Measurements from ENCODE around the gene STARD9.
"Not testable (repeated sequence)": the region's sequence is repeated elsewhere in the genome, so short reads cannot be mapped to it uniquely, and the experiment has no call there.

STARD9 gene

GRCh38 chr15:42744195-42744594 is 168.8 kb downstream of the STARD9 start:
- H3K27ac ChIP-seq (ENCODE audit: low read depth in 2 of 2, low read length in 2 of 2) = no peak overlapping the region
- H3K9ac ChIP-seq (ENCODE audit: low read depth in 1 of 2, low read length in 2 of 2) = no peak overlapping the region
- no peaks in the 10 kb centered on the region for H3K4me1 ChIP-seq (ENCODE audit: control insufficient read depth in 2 of 2, insufficient read depth in 2 of 2, low read length in 2 of 2)

GRCh38 chr15:42749266-42749665 is 173.9 kb downstream of the STARD9 start:
- Histone ChIP-seq H3K27me3 (ENCODE audit: control insufficient read depth in 2 of 2, insufficient read depth in 2 of 2, low read length in 2 of 2) (no peaks in the 10 kb centered on the region), H3K4me1 (ENCODE audit: control insufficient read depth in 2 of 2, insufficient read depth in 2 of 2, low read length in 2 of 2) (no peaks in the 10 kb centered on the region), H3K27ac (ENCODE audit: low read depth in 2 of 2, low read length in 2 of 2) (no peak overlapping the region), H3K4me3 (ENCODE audit: low read length in 2 of 2) (no peak overlapping the region), H3K9ac (ENCODE audit: low read depth in 1 of 2, low read length in 2 of 2) (no peak overlapping the region), H3K36me3 (ENCODE audit: control insufficient read depth in 2 of 2, insufficient read depth in 2 of 2, low read length in 2 of 2) (peaks cover 7 to 23% of the 10 kb centered on the region in 2 donors), H3K9me3 (ENCODE audit: control insufficient read depth in 2 of 2, low read length in 2 of 2) (no peaks in the 10 kb centered on the region)

More at GRCh38 chr15:42744195-42744594, 168.8 kb downstream of the STARD9 start:
- Histone ChIP-seq H3K36me3 (ENCODE audit: control insufficient read depth in 2 of 2, insufficient read depth in 2 of 2, low read length in 2 of 2) (peaks cover 7 to 9% of the 10 kb centered on the region in 2 donors), H3K27me3 (ENCODE audit: control insufficient read depth in 2 of 2, insufficient read depth in 2 of 2, low read length in 2 of 2) (no peaks in the 10 kb centered on the region), H3K4me3 (ENCODE audit: low read length in 2 of 2) (no peak overlapping the region), H3K9me3 (ENCODE audit: control insufficient read depth in 2 of 2, low read length in 2 of 2) (no peaks in the 10 kb centered on the region)

GRCh38 chr15:42750306-42750705 is 174.9 kb downstream of the STARD9 start:
- Histone ChIP-seq H3K4me3 (ENCODE audit: low read length in 2 of 2) (no peak overlapping the region), H3K9ac (ENCODE audit: low read depth in 1 of 2, low read length in 2 of 2) (no peak overlapping the region), H3K4me1 (ENCODE audit: control insufficient read depth in 2 of 2, insufficient read depth in 2 of 2, low read length in 2 of 2) (no peaks in the 10 kb centered on the region), H3K9me3 (ENCODE audit: control insufficient read depth in 2 of 2, low read length in 2 of 2) (no peaks in the 10 kb centered on the region), H3K27me3 (ENCODE audit: control insufficient read depth in 2 of 2, insufficient read depth in 2 of 2, low read length in 2 of 2) (no peaks in the 10 kb centered on the region), H3K27ac (ENCODE audit: low read depth in 2 of 2, low read length in 2 of 2) (no peak overlapping the region), H3K36me3 (ENCODE audit: control insufficient read depth in 2 of 2, insufficient read depth in 2 of 2, low read length in 2 of 2) (peaks cover 4 to 23% of the 10 kb centered on the region in 2 donors)

- Histone ChIP-seq H3K9ac (ENCODE audit: low read depth in 1 of 2, low read length in 2 of 2) (no peak overlapping the region), H3K36me3 (ENCODE audit: control insufficient read depth in 2 of 2, insufficient read depth in 2 of 2, low read length in 2 of 2) (no peaks in the 10 kb centered on the region), H3K4me3 (ENCODE audit: low read length in 2 of 2) (no peak overlapping the region), H3K27me3 (ENCODE audit: control insufficient read depth in 2 of 2, insufficient read depth in 2 of 2, low read length in 2 of 2) (no peaks in the 10 kb centered on the region), H3K9me3 (ENCODE audit: control insufficient read depth in 2 of 2, low read length in 2 of 2) (peaks cover 0 to 2% of the 10 kb centered on the region in 2 donors), H3K4me1 (ENCODE audit: control insufficient read depth in 2 of 2, insufficient read depth in 2 of 2, low read length in 2 of 2) (no peaks in the 10 kb centered on the region), H3K27ac (ENCODE audit: low read depth in 2 of 2, low read length in 2 of 2) (no peak overlapping the region)
Observed at GRCh38 chr15:42759093-42759492, 183.7 kb downstream of the STARD9 start.

GRCh38 chr15:42760759-42761158 is 185.4 kb downstream of the STARD9 start:
- Histone ChIP-seq H3K9me3 (ENCODE audit: control insufficient read depth in 2 of 2, low read length in 2 of 2) (peaks cover 0 to 2% of the 10 kb centered on the region in 2 donors), H3K9ac (ENCODE audit: low read depth in 1 of 2, low read length in 2 of 2) (no peak overlapping the region), H3K36me3 (ENCODE audit: control insufficient read depth in 2 of 2, insufficient read depth in 2 of 2, low read length in 2 of 2) (no peaks in the 10 kb centered on the region), H3K27ac (ENCODE audit: low read depth in 2 of 2, low read length in 2 of 2) (no peak overlapping the region), H3K4me3 (ENCODE audit: low read length in 2 of 2) (no peak overlapping the region), H3K4me1 (ENCODE audit: control insufficient read depth in 2 of 2, insufficient read depth in 2 of 2, low read length in 2 of 2) (no peaks in the 10 kb centered on the region), H3K27me3 (ENCODE audit: control insufficient read depth in 2 of 2, insufficient read depth in 2 of 2, low read length in 2 of 2) (no peaks in the 10 kb centered on the region)

GRCh38 chr15:42761813-42762212 is 186.4 kb downstream of the STARD9 start:
- H3K9ac ChIP-seq (ENCODE audit: low read depth in 1 of 2, low read length in 2 of 2); H3K36me3 ChIP-seq (ENCODE audit: control insufficient read depth in 2 of 2, insufficient read depth in 2 of 2, low read length in 2 of 2); H3K9me3 ChIP-seq (ENCODE audit: control insufficient read depth in 2 of 2, low read length in 2 of 2); H3K27me3 ChIP-seq (ENCODE audit: control insufficient read depth in 2 of 2, insufficient read depth in 2 of 2, low read length in 2 of 2); H3K27ac ChIP-seq (ENCODE audit: low read depth in 2 of 2, low read length in 2 of 2); H3K4me3 ChIP-seq (ENCODE audit: low read length in 2 of 2); H3K4me1 ChIP-seq (ENCODE audit: control insufficient read depth in 2 of 2, insufficient read depth in 2 of 2, low read length in 2 of 2): not testable (repeated sequence)

- H3K4me3 ChIP-seq (ENCODE audit: low read length in 2 of 2); H3K9me3 ChIP-seq (ENCODE audit: control insufficient read depth in 2 of 2, low read length in 2 of 2); H3K4me1 ChIP-seq (ENCODE audit: control insufficient read depth in 2 of 2, insufficient read depth in 2 of 2, low read length in 2 of 2); H3K36me3 ChIP-seq (ENCODE audit: control insufficient read depth in 2 of 2, insufficient read depth in 2 of 2, low read length in 2 of 2); H3K27me3 ChIP-seq (ENCODE audit: control insufficient read depth in 2 of 2, insufficient read depth in 2 of 2, low read length in 2 of 2); H3K9ac ChIP-seq (ENCODE audit: low read depth in 1 of 2, low read length in 2 of 2); H3K27ac ChIP-seq (ENCODE audit: low read depth in 2 of 2, low read length in 2 of 2): not testable (repeated sequence)
Observed at GRCh38 chr15:42764154-42764731, 188.8 kb downstream of the STARD9 start.

GRCh38 chr15:42766109-42766508 is 190.7 kb downstream of the STARD9 start:
- H3K9me3 ChIP-seq (ENCODE audit: control insufficient read depth in 2 of 2, low read length in 2 of 2); H3K9ac ChIP-seq (ENCODE audit: low read depth in 1 of 2, low read length in 2 of 2); H3K27me3 ChIP-seq (ENCODE audit: control insufficient read depth in 2 of 2, insufficient read depth in 2 of 2, low read length in 2 of 2); H3K27ac ChIP-seq (ENCODE audit: low read depth in 2 of 2, low read length in 2 of 2); H3K4me1 ChIP-seq (ENCODE audit: control insufficient read depth in 2 of 2, insufficient read depth in 2 of 2, low read length in 2 of 2); H3K4me3 ChIP-seq (ENCODE audit: low read length in 2 of 2); H3K36me3 ChIP-seq (ENCODE audit: control insufficient read depth in 2 of 2, insufficient read depth in 2 of 2, low read length in 2 of 2): not testable (repeated sequence)
